HepG2 (cell line): Measurements from ENCODE around the gene ALPL. TPM values are rescaled to one million over a fixed set of nuclear protein-coding genes. Genes with fewer than 3 reads are reported as not detected.

Experiments used
- CENPT ChIP-seq: sonication (generic); formaldehyde crosslinking; IDR thresholded peaks from 2 replicates; pipeline ENCODE4 v1.8.0; 2022; ENCODE audit warnings: low read depth, mild to moderate bottlenecking, moderate library complexity, missing genetic modification reagents
- DMAP1 ChIP-seq: IDR thresholded peaks from 2 replicates; pipeline ENCODE4 v1.6.1; 2016
- ELF1 ChIP-seq: sonication (generic); formaldehyde crosslinking; IDR thresholded peaks from 2 replicates; pipeline ENCODE4 v1.4.0; 2020; ENCODE audit warnings: missing genetic modification reagents
- GATAD2A ChIP-seq: IDR thresholded peaks from 2 replicates; pipeline ENCODE4 v1.6.1; 2016
- KLF13 ChIP-seq: sonication (generic); formaldehyde crosslinking; IDR thresholded peaks from 2 replicates; pipeline ENCODE4 v1.4.0; 2020; ENCODE audit warnings: mild to moderate bottlenecking, missing genetic modification reagents
- MEIS2 ChIP-seq: sonication (generic); formaldehyde crosslinking; IDR thresholded peaks from 2 replicates; pipeline ENCODE4 v1.9.0; 2021; ENCODE audit warnings: mild to moderate bottlenecking, missing genetic modification reagents
- SOX6 ChIP-seq, 2 experiments: fragments of 450-650 bp in 1 of 2; sonication (generic) in 1 of 2; formaldehyde crosslinking in 1 of 2; IDR thresholded peaks; 2 replicates each; pipeline versions ENCODE4 v1.4.0 to v1.6.1; 2017 to 2020; ENCODE audit warnings: antibody characterized with exemption in 1 of 2, mild to moderate bottlenecking in 1 of 2, missing genetic modification reagents in 1 of 2
- ZNF747 ChIP-seq: sonication (generic); formaldehyde crosslinking; IDR thresholded peaks from 2 replicates; pipeline ENCODE4 v1.8.1; 2023; ENCODE audit warnings: missing genetic modification reagents, mild to moderate bottlenecking, borderline replicate concordance
- ZNF83 ChIP-seq: sonication (generic); formaldehyde crosslinking; IDR thresholded peaks from 2 replicates; pipeline ENCODE4 v1.4.0; 2020; ENCODE audit warnings: missing genetic modification reagents, mild to moderate bottlenecking, borderline replicate concordance
- ZNF879 ChIP-seq: sonication (generic); formaldehyde crosslinking; IDR thresholded peaks from 2 replicates; pipeline ENCODE4 v1.8.1; 2023; ENCODE audit warnings: missing genetic modification reagents
- polyA plus RNA-seq, 8 experiments: library from polyadenylated mRNA; depleted of rRNA in 3 of 8; stranded (reverse) in 7 of 8; unstranded in 1 of 8; fragments of >200 nt; fragmentation: Illumina TruSeq in 4 of 8; extraction: Trizol in 4 of 8; gene quantifications; 2 replicates each; pipeline versions ENCODE4 v1.2.1 to v1.2.3, GENCODE V29; 2011 to 2016; ENCODE audit warnings: low read depth in 4 of 8, missing spikeins in 1 of 8, mixed read lengths in 1 of 8; ENCODE audit not compliant: insufficient read depth in 1 of 8
- total RNA-seq, 5 experiments: library from RNA; depleted of rRNA; stranded (reverse); fragments of >200 nt; fragmentation: Illumina TruSeq; extraction: Trizol; gene quantifications; 2 replicates each; pipeline ENCODE4 v1.2.3, GENCODE V29; 2016; ENCODE audit warnings: low read depth in 1 of 5
- TF ChIP-seq, protein P1 (sequence below): sonication (generic); formaldehyde crosslinking; IDR thresholded peaks from 2 replicates; pipeline ENCODE4 v1.4.0; 2020; ENCODE audit warnings: mild to moderate bottlenecking, missing genetic modification reagents
- TF ChIP-seq, protein P2 (sequence below): sonication (generic); formaldehyde crosslinking; IDR thresholded peaks from 2 replicates; pipeline ENCODE4 v1.5.0; 2020; ENCODE audit warnings: missing genetic modification reagents, mild to moderate bottlenecking, borderline replicate concordance
- TF ChIP-seq, protein P3 (sequence below), 2 experiments: fragments of 450-650 bp in 1 of 2; sonication (generic) in 1 of 2; formaldehyde crosslinking in 1 of 2; IDR thresholded peaks; 2 replicates each; pipeline versions ENCODE4 v1.6.1 to v1.8.0; 2016 to 2022; ENCODE audit warnings: antibody characterized with exemption in 1 of 2, mild to moderate bottlenecking in 1 of 2, missing genetic modification reagents in 1 of 2
- TF ChIP-seq, protein P4 (sequence below): sonication (generic); formaldehyde crosslinking; IDR thresholded peaks from 2 replicates; pipeline ENCODE4 v1.4.0; 2020; ENCODE audit warnings: missing genetic modification reagents
- TF ChIP-seq, protein P5 (sequence below): sonication (generic); formaldehyde crosslinking; IDR thresholded peaks from 2 replicates; pipeline ENCODE4 v1.5.1; 2020; ENCODE audit warnings: missing genetic modification reagents, mild to moderate bottlenecking, borderline replicate concordance

Gene ALPL
- total and polyA plus RNA-seq, 2 of the 13 experiments (the other 11 are each of a cell fraction or from before 2014, with no cell fraction given): 0.12 TPM; not detected in 1

DNA sequence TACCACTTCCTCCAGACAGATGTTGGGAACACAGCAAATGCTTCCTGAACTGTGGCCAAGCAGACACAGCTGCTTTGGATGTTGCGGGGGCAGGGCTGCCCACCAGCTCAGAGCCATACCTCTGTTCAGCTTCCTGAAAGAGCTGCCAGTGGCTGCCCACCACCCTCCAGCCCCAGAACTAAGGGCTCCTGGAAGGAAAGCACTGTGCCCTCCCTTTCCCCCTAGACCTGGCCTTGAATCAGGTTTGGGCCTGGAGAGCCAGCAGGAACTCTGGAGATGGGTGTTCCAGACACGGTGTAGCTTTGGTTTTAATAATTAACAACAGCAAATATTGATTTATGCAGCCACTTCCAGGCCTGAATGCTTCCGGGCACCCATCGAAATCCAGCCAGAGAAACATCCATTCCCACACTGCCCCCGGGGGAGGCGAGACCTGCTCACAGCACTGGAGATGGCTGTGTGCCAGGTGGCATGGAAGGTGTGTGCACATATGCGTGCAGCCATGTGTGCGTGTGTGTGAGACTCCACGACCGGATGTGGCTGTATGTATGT lies 114.3 kb downstream of the ALPL start (continued):
- TF ChIP-seq, protein P1, sequence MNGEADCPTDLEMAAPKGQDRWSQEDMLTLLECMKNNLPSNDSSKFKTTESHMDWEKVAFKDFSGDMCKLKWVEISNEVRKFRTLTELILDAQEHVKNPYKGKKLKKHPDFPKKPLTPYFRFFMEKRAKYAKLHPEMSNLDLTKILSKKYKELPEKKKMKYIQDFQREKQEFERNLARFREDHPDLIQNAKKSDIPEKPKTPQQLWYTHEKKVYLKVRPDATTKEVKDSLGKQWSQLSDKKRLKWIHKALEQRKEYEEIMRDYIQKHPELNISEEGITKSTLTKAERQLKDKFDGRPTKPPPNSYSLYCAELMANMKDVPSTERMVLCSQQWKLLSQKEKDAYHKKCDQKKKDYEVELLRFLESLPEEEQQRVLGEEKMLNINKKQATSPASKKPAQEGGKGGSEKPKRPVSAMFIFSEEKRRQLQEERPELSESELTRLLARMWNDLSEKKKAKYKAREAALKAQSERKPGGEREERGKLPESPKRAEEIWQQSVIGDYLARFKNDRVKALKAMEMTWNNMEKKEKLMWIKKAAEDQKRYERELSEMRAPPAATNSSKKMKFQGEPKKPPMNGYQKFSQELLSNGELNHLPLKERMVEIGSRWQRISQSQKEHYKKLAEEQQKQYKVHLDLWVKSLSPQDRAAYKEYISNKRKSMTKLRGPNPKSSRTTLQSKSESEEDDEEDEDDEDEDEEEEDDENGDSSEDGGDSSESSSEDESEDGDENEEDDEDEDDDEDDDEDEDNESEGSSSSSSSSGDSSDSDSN (CRISPR knock-in tag): peak; percentile 62
- TF ChIP-seq GATAD2A (CRISPR knock-in tag): peak; percentile 94
- TF ChIP-seq, protein P2, sequence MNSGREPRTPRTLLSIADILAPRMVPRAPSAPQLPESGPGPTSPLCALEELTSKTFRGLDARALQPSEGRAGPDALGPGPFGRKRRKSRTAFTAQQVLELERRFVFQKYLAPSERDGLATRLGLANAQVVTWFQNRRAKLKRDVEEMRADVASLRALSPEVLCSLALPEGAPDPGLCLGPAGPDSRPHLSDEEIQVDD: no peak
- TF ChIP-seq ELF1 (CRISPR knock-in tag): peak; percentile 66
- peak; percentile 40; the same call in 1 of the 2 replicates for TF ChIP-seq ZNF747 (CRISPR knock-in tag)
- TF ChIP-seq, protein P3, sequence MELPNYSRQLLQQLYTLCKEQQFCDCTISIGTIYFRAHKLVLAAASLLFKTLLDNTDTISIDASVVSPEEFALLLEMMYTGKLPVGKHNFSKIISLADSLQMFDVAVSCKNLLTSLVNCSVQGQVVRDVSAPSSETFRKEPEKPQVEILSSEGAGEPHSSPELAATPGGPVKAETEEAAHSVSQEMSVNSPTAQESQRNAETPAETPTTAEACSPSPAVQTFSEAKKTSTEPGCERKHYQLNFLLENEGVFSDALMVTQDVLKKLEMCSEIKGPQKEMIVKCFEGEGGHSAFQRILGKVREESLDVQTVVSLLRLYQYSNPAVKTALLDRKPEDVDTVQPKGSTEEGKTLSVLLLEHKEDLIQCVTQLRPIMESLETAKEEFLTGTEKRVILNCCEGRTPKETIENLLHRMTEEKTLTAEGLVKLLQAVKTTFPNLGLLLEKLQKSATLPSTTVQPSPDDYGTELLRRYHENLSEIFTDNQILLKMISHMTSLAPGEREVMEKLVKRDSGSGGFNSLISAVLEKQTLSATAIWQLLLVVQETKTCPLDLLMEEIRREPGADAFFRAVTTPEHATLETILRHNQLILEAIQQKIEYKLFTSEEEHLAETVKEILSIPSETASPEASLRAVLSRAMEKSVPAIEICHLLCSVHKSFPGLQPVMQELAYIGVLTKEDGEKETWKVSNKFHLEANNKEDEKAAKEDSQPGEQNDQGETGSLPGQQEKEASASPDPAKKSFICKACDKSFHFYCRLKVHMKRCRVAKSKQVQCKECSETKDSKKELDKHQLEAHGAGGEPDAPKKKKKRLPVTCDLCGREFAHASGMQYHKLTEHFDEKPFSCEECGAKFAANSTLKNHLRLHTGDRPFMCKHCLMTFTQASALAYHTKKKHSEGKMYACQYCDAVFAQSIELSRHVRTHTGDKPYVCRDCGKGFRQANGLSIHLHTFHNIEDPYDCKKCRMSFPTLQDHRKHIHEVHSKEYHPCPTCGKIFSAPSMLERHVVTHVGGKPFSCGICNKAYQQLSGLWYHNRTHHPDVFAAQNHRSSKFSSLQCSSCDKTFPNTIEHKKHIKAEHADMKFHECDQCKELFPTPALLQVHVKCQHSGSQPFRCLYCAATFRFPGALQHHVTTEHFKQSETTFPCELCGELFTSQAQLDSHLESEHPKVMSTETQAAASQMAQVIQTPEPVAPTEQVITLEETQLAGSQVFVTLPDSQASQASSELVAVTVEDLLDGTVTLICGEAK (IDR thresholded peaks at IDR 0.05): no peak
- TF ChIP-seq, protein P3 (CRISPR knock-in tag; IDR thresholded peaks at IDR 0.05): no peak
- no peak for TF ChIP-seq ZNF879 (CRISPR knock-in tag)
- no peak for TF ChIP-seq CENPT (CRISPR knock-in tag)
- TF ChIP-seq, protein P4, sequence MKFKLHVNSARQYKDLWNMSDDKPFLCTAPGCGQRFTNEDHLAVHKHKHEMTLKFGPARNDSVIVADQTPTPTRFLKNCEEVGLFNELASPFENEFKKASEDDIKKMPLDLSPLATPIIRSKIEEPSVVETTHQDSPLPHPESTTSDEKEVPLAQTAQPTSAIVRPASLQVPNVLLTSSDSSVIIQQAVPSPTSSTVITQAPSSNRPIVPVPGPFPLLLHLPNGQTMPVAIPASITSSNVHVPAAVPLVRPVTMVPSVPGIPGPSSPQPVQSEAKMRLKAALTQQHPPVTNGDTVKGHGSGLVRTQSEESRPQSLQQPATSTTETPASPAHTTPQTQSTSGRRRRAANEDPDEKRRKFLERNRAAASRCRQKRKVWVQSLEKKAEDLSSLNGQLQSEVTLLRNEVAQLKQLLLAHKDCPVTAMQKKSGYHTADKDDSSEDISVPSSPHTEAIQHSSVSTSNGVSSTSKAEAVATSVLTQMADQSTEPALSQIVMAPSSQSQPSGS: peak; percentile 61; the same call in 1 of the 2 replicates
- peak; percentile 59; the same call in 1 of the 2 replicates for TF ChIP-seq DMAP1
- no peak for TF ChIP-seq SOX6 (IDR thresholded peaks at IDR 0.05)
- TF ChIP-seq SOX6 (CRISPR knock-in tag; IDR thresholded peaks at IDR 0.05): peak; percentile 76; the same call in 1 of the 2 replicates
- TF ChIP-seq ZNF83: no peak
- TF ChIP-seq KLF13 (CRISPR knock-in tag): no peak
- peak; percentile 66; the same call in 1 of the 2 replicates for TF ChIP-seq MEIS2 (CRISPR knock-in tag)
- TF ChIP-seq, protein P5, sequence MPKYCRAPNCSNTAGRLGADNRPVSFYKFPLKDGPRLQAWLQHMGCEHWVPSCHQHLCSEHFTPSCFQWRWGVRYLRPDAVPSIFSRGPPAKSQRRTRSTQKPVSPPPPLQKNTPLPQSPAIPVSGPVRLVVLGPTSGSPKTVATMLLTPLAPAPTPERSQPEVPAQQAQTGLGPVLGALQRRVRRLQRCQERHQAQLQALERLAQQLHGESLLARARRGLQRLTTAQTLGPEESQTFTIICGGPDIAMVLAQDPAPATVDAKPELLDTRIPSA (CRISPR knock-in tag): no peak
